ENCODE data around the gene AIM2. TPM values are rescaled to one million over a fixed set of nuclear protein-coding genes. Genes with fewer than 3 reads are reported as not detected.

AIM2 gene
- total RNA-seq, 6 experiments from 2014 or later = 0.73 to 1.1 (median 0.80) TPM; not detected in 3

- no peaks in the 10 kb centered on the region for H3K9me3 ChIP-seq
- intact Hi-C loops (cut with DNase I) = no loop called here
- TF ChIP-seq CTCF (IDR thresholded peaks at IDR 0.05) (no peak), POLR2A (IDR thresholded peaks at IDR 0.05) (peak; percentile 44)
- 23% methylated on average over 6 of the region's 6 CpGs for WGBS (ENCODE audit: insufficient coverage, low coverage, low lambda C conversion rate, missing lambda C conversion rate)
- peak overlapping the region; percentile 17 to 80 (median 35) for H3K27ac ChIP-seq
- H3K36me3 ChIP-seq = peaks cover 0 to 5% (median 2%) of the 10 kb centered on the region in 4 donors
- peak overlapping the region; percentile 7 to 49 (median 12) for H3K4me3 ChIP-seq
- H3K27me3 ChIP-seq = no peaks in the 10 kb centered on the region
- DNase-seq (peak in 1 of 3 donors; percentile 28), ATAC-seq (peak; percentile 36 to 66 (median 46))
- H3K4me1 ChIP-seq = peaks cover 0 to 6% (median 0%) of the 10 kb centered on the region in 4 donors
These were observed 64.1 kb downstream of the AIM2 start for GRCh38 chr1:159012495-159012894.

Other genes starting within 250 kb of the AIM2 start
- 1 to 10 TPM; 1.5 to 6.6 (median 3.5) TPM for gene MNDA, start 245.4 kb downstream of the AIM2 start, total RNA-seq
- 1 to 10 TPM in 2 of 6 experiments, under 1 TPM in 4; 0.22 to 2.2 (median 0.61) TPM for gene PYHIN1, start 145.2 kb downstream of the AIM2 start, total RNA-seq
- 10 to 100 TPM in 2 of 6 experiments, 1 to 10 TPM in 4; 3.3 to 20.3 (median 9.1) TPM for gene IFI16, start 66.9 kb downstream of the AIM2 start, total RNA-seq
- under 1 TPM; 0.11 to 0.61 (median 0.16) TPM for gene CADM3, start 94.8 kb upstream of the AIM2 start, total RNA-seq
- under 1 TPM in 4 of 6 experiments, not detected in 2; 0.12 to 0.53 (median 0.39) TPM for gene ACKR1, start 128.1 kb upstream of the AIM2 start, total RNA-seq
- gene FCER1A, start 225.6 kb upstream of the AIM2 start, total RNA-seq = under 1 TPM in 1 of 6 experiments, not detected in 5; 0.24 TPM

Data from right lobe of liver (tissue), 6 donors.